Liver (tissue), 9 donors: ENCODE data around the gene IGSF22. TPM values are rescaled to one million over a fixed set of nuclear protein-coding genes. Genes with fewer than 3 reads are reported as not detected.

ENCODE experiments used
- DNase-seq: peaks from one replicate; pipeline ENCODE4 v3.0.0-alpha.2; 2017; ENCODE audit warnings: low spot score
- H3K27ac ChIP-seq, 2 donors: one replicate each; pipeline ENCODE4 v1.7.0; 2013; ENCODE audit warnings: inconsistent platforms in 2 of 2, low read length in 2 of 2, control low read depth in 1 of 2, low read depth in 1 of 2, mild to moderate bottlenecking in 1 of 2
- H3K27me3 ChIP-seq, 4 donors: one replicate each; pipeline versions ENCODE4 v1.6.1 to v1.7.0; 2013; ENCODE audit warnings: low read length in 3 of 4, inconsistent platforms in 1 of 4, mild to moderate bottlenecking in 1 of 4, moderate library complexity in 1 of 4; ENCODE audit not compliant: control insufficient read depth in 4 of 4, insufficient read depth in 4 of 4
- H3K36me3 ChIP-seq, 4 donors: one replicate each; pipeline versions ENCODE4 v1.6.1 to v1.7.0; 2013; ENCODE audit warnings: low read length in 3 of 4, mild to moderate bottlenecking in 3 of 4, low read depth in 1 of 4, moderate library complexity in 1 of 4; ENCODE audit not compliant: control insufficient read depth in 4 of 4, insufficient read depth in 3 of 4
- H3K4me1 ChIP-seq, 4 donors: one replicate each; pipeline versions ENCODE4 v1.6.1 to v1.7.0; 2013; ENCODE audit warnings: low read length in 3 of 4, mild to moderate bottlenecking in 3 of 4, moderate library complexity in 1 of 4; ENCODE audit not compliant: control insufficient read depth in 4 of 4, insufficient read depth in 4 of 4
- H3K4me3 ChIP-seq, 3 donors: one replicate each; pipeline versions ENCODE4 v1.6.1 to v1.7.0; 2013; ENCODE audit warnings: low read length in 3 of 3, control low read depth in 1 of 3, low read depth in 1 of 3, mild to moderate bottlenecking in 1 of 3
- H3K9ac ChIP-seq, 2 donors: one replicate each; pipeline ENCODE4 v1.7.0; 2013; ENCODE audit warnings: low read length in 2 of 2, mild to moderate bottlenecking in 2 of 2, moderate library complexity in 2 of 2, control low read depth in 1 of 2, low read depth in 1 of 2
- H3K9me3 ChIP-seq, 4 donors: one replicate each; pipeline versions ENCODE4 v1.6.1 to v1.7.0; 2013; ENCODE audit warnings: low read length in 3 of 4; ENCODE audit not compliant: control insufficient read depth in 4 of 4
- ATF3 ChIP-seq: IDR thresholded peaks from 2 replicates; pipeline ENCODE4 v1.6.1; 2016; ENCODE audit warnings: antibody characterized with exemption
- EGR1 ChIP-seq, 2 donors: IDR thresholded peaks; 2 replicates each; pipeline ENCODE4 v1.6.1; 2016 to 2018; ENCODE audit warnings: antibody characterized with exemption in 2 of 2, low read depth in 2 of 2
- FOXA2 ChIP-seq: IDR thresholded peaks from 2 replicates; pipeline ENCODE4 v1.6.1; 2016; ENCODE audit warnings: antibody characterized with exemption
- GABPA ChIP-seq, 2 donors: IDR thresholded peaks in 1 of 2; conservative IDR thresholded peaks in 1 of 2; 2 replicates each; pipeline ENCODE4 v1.6.1; 2016; ENCODE audit warnings: antibody characterized with exemption in 2 of 2, mild to moderate bottlenecking in 1 of 2, moderate library complexity in 1 of 2
- HNF4A ChIP-seq, 2 donors: conservative IDR thresholded peaks; 2 replicates each; pipeline ENCODE4 v1.6.1; 2016; ENCODE audit warnings: antibody characterized with exemption in 2 of 2, mild to moderate bottlenecking in 2 of 2
- HNF4G ChIP-seq: IDR thresholded peaks from 2 replicates; pipeline ENCODE4 v1.6.1; 2016; ENCODE audit warnings: antibody characterized with exemption
- JUND ChIP-seq, 2 donors: IDR thresholded peaks; 2 replicates each; pipeline ENCODE4 v1.6.1; 2016; ENCODE audit warnings: antibody characterized with exemption in 2 of 2
- MAX ChIP-seq: IDR thresholded peaks from 2 replicates; pipeline ENCODE4 v1.6.1; 2016; ENCODE audit warnings: antibody characterized with exemption
- NR2F2 ChIP-seq: IDR thresholded peaks from 2 replicates; pipeline ENCODE4 v1.6.1; 2016; ENCODE audit warnings: antibody characterized with exemption
- RAD21 ChIP-seq, 2 donors: IDR thresholded peaks; 2 replicates each; pipeline ENCODE4 v1.6.1; 2016; ENCODE audit warnings: antibody characterized with exemption in 2 of 2, mild to moderate bottlenecking in 2 of 2
- REST ChIP-seq: IDR thresholded peaks from 2 replicates; pipeline ENCODE4 v1.6.1; 2016; ENCODE audit warnings: antibody characterized with exemption, mild to moderate bottlenecking
- RXRA ChIP-seq, 2 donors: IDR thresholded peaks; 2 replicates each; pipeline ENCODE4 v1.6.1; 2017 to 2018; ENCODE audit warnings: antibody characterized with exemption in 2 of 2, mild to moderate bottlenecking in 1 of 2
- SP1 ChIP-seq: IDR thresholded peaks from 2 replicates; pipeline ENCODE4 v1.6.1; 2018; ENCODE audit warnings: antibody characterized with exemption, mild to moderate bottlenecking
- TAF1 ChIP-seq: conservative IDR thresholded peaks from 2 replicates; pipeline ENCODE4 v1.6.1; 2016; ENCODE audit warnings: antibody characterized with exemption, mild to moderate bottlenecking
- YY1 ChIP-seq: IDR thresholded peaks from 2 replicates; pipeline ENCODE4 v1.6.1; 2016; ENCODE audit warnings: antibody characterized with exemption, mild to moderate bottlenecking
- ZBTB33 ChIP-seq: IDR thresholded peaks from 2 replicates; pipeline ENCODE4 v1.6.1; 2016; ENCODE audit warnings: antibody characterized with exemption
- WGBS: extraction: QIAGEN DNeasy Blood & Tissue Kit; methylation state at CpG from one replicate; pipeline ENCODE4 v1.1.7; 2013; 5-methylcytosine and 5-hydroxymethylcytosine counted together
- polyA plus RNA-seq, 2 donors: library from polyadenylated mRNA; stranded (reverse) in 1 of 2; unstranded in 1 of 2; fragments of 200-250 nt in 1 of 2; fragments of >200 nt in 1 of 2; fragmentation: Nextera tagmentation in 1 of 2; extraction: Ambion mirVana in 1 of 2; gene quantifications; one replicate each; pipeline versions ENCODE4 v1.2.1 to v1.2.3, GENCODE V29; 2013 to 2015
- total RNA-seq, 2 donors: library from RNA; depleted of rRNA; stranded (reverse); fragments of >200 nt; gene quantifications; one replicate each; pipeline ENCODE4 v1.2.3, GENCODE V29; 2014
- donor health status: healthy.
- donor health status: healthy.
- donor health status: healthy.
- donor health status: healthy.
- donor health status: healthy.

Gene IGSF22
- total and polyA plus RNA-seq, 4 donors: 0.12 to 0.26 TPM; not detected in 2

GRCh38 chr11:18743365-18743764 is 17.4 kb upstream of the IGSF22 start:
- TF ChIP-seq RAD21 (IDR thresholded peaks at IDR 0.05): no peak
- TF ChIP-seq REST: no peak
- no peak for TF ChIP-seq FOXA2
- Histone ChIP-seq H3K4me3 (no peak overlapping the region), H3K36me3 (no peaks in the 10 kb centered on the region), H3K4me1 (no peaks in the 10 kb centered on the region), H3K9me3 (no peaks in the 10 kb centered on the region), H3K27me3 (no peaks in the 10 kb centered on the region), H3K27ac (no peak overlapping the region), H3K9ac (no peak overlapping the region)
- 90% methylated on average over 10 of the region's 10 CpGs for WGBS
- no peak for DNase-seq

GRCh38 chr11:18741783-18742182 is 15.8 kb upstream of the IGSF22 start:
- no peaks in the 10 kb centered on the region for H3K4me1 ChIP-seq
- no peak for DNase-seq
- H3K4me3 ChIP-seq: no peak overlapping the region
- no peaks in the 10 kb centered on the region for H3K36me3 ChIP-seq
- no peaks in the 10 kb centered on the region for H3K9me3 ChIP-seq
- no peak overlapping the region for H3K9ac ChIP-seq
- no peaks in the 10 kb centered on the region for H3K27me3 ChIP-seq
- no peak overlapping the region for H3K27ac ChIP-seq
- WGBS: 86% methylated on average over 3 of the region's 3 CpGs
- TF ChIP-seq SP1 (no peak), GABPA (IDR thresholded peaks at IDR 0.05 in 1 of 2, conservative IDR thresholded peaks at IDR 0.05 in 1 of 2) (no peak), TAF1 (no peak)

- no peak for DNase-seq
- no peak overlapping the region for H3K9ac ChIP-seq
- H3K4me3 ChIP-seq: no peak overlapping the region
- 74% methylated on average over 4 of the region's 4 CpGs for WGBS
- H3K27me3 ChIP-seq: no peaks in the 10 kb centered on the region
- no peaks in the 10 kb centered on the region for H3K4me1 ChIP-seq
- TF ChIP-seq FOXA2 (no peak), ATF3 (no peak), SP1 (no peak), JUND (IDR thresholded peaks at IDR 0.05) (no peak), HNF4A (conservative IDR thresholded peaks at IDR 0.05) (no peak), YY1 (no peak), ZBTB33 (no peak), NR2F2 (no peak), GABPA (IDR thresholded peaks at IDR 0.05 in 1 of 2, conservative IDR thresholded peaks at IDR 0.05 in 1 of 2) (no peak), RAD21 (IDR thresholded peaks at IDR 0.05) (no peak), HNF4G (no peak), TAF1 (no peak), EGR1 (IDR thresholded peaks at IDR 0.05; ENCODE audit: low read depth in 2 of 2) (no peak), MAX (no peak), RXRA (IDR thresholded peaks at IDR 0.05) (no peak), REST (no peak)
- no peaks in the 10 kb centered on the region for H3K36me3 ChIP-seq
- H3K9me3 ChIP-seq: no peaks in the 10 kb centered on the region
- no peak overlapping the region for H3K27ac ChIP-seq
Measured at GRCh38 chr11:18739685-18740084, 13.7 kb upstream of the IGSF22 start.
